HepG2 (cell line): ENCODE results near the gene SLC5A10. TPM values are rescaled to one million over a fixed set of nuclear protein-coding genes. Genes with fewer than 3 reads are reported as not detected.

Experiments used
- ETV5 ChIP-seq: IDR thresholded peaks from 2 replicates; pipeline ENCODE4 v1.6.1; 2018; ENCODE audit warnings: missing biosample characterization, missing genetic modification reagents, inconsistent platforms, borderline replicate concordance
- FOXA1 ChIP-seq, 2 experiments: fragments of 450-650 bp in 1 of 2; sonication (generic) in 1 of 2; formaldehyde crosslinking in 1 of 2; IDR thresholded peaks; 2 replicates each; pipeline versions ENCODE4 v1.4.0 to v1.6.1; 2016 to 2020; ENCODE audit warnings: missing genetic modification reagents in 1 of 2
- KDM6A ChIP-seq: IDR thresholded peaks from 2 replicates; pipeline ENCODE4 v1.6.1; 2016; ENCODE audit warnings: low read depth
- MBD4 ChIP-seq: IDR thresholded peaks from 2 replicates; pipeline ENCODE4 v1.6.1; 2012; ENCODE audit warnings: low read length, inconsistent platforms, borderline replicate concordance
- NFKB2 ChIP-seq: sonication (generic); formaldehyde crosslinking; IDR thresholded peaks from 2 replicates; pipeline ENCODE4 v1.4.0; 2020; ENCODE audit warnings: missing genetic modification reagents, borderline replicate concordance
- NONO ChIP-seq, 2 experiments: fragments of 450-650 bp in 1 of 2; sonication (generic) in 1 of 2; formaldehyde crosslinking in 1 of 2; IDR thresholded peaks in 1 of 2; conservative IDR thresholded peaks in 1 of 2; 2 replicates each; pipeline versions ENCODE4 v1.6.1 to v1.8.0; 2017 to 2022; ENCODE audit warnings: mild to moderate bottlenecking in 1 of 2, missing genetic modification reagents in 1 of 2, moderate library complexity in 1 of 2
- PAX8 ChIP-seq: sonication (generic); formaldehyde crosslinking; IDR thresholded peaks from 2 replicates; pipeline ENCODE4 v1.8.0; 2022; ENCODE audit warnings: mild to moderate bottlenecking, missing genetic modification reagents, borderline replicate concordance
- UBTF ChIP-seq: sonication (generic); formaldehyde crosslinking; IDR thresholded peaks from 2 replicates; pipeline ENCODE4 v1.4.0; 2020; ENCODE audit warnings: mild to moderate bottlenecking, missing genetic modification reagents
- ZFX ChIP-seq: sonication (generic); formaldehyde crosslinking; IDR thresholded peaks from 2 replicates; pipeline ENCODE4 v1.4.0; 2020; ENCODE audit warnings: mild to moderate bottlenecking, low read depth, missing genetic modification reagents, moderate library complexity
- ZFY ChIP-seq: sonication (generic); formaldehyde crosslinking; IDR thresholded peaks from 2 replicates; pipeline ENCODE4 v1.4.0; 2020; ENCODE audit warnings: missing genetic modification reagents
- ZIK1 ChIP-seq: sonication (generic); formaldehyde crosslinking; IDR thresholded peaks from 2 replicates; pipeline ENCODE4 v1.5.0; 2020; ENCODE audit warnings: mild to moderate bottlenecking, low read depth, missing genetic modification reagents, borderline replicate concordance
- ZNF335 ChIP-seq: sonication (generic); formaldehyde crosslinking; IDR thresholded peaks from 2 replicates; pipeline ENCODE4 v1.4.0; 2020; ENCODE audit warnings: missing genetic modification reagents
- ZNF33A ChIP-seq: sonication (generic); formaldehyde crosslinking; IDR thresholded peaks from 2 replicates; pipeline ENCODE4 v1.5.1; 2020; ENCODE audit warnings: missing genetic modification reagents, mild to moderate bottlenecking, moderate library complexity, borderline replicate concordance
- ZNF574 ChIP-seq: sonication (generic); formaldehyde crosslinking; IDR thresholded peaks from 2 replicates; pipeline ENCODE4 v1.4.0; 2020; ENCODE audit warnings: missing genetic modification reagents
- ZNF724P ChIP-seq: sonication (generic); formaldehyde crosslinking; IDR thresholded peaks from 2 replicates; pipeline ENCODE4 v1.8.0; 2022; ENCODE audit warnings: missing genetic modification reagents, borderline replicate concordance
- ZNF768 ChIP-seq: sonication (generic); formaldehyde crosslinking; IDR thresholded peaks from 2 replicates; pipeline ENCODE4 v1.4.0; 2020; ENCODE audit warnings: missing genetic modification reagents
- polyA plus RNA-seq, 8 experiments: library from polyadenylated mRNA; depleted of rRNA in 3 of 8; stranded (reverse) in 7 of 8; unstranded in 1 of 8; fragments of >200 nt; fragmentation: Illumina TruSeq in 4 of 8; extraction: Trizol in 4 of 8; gene quantifications; 2 replicates each; pipeline versions ENCODE4 v1.2.1 to v1.2.3, GENCODE V29; 2011 to 2016; ENCODE audit warnings: low read depth in 4 of 8, missing spikeins in 1 of 8, mixed read lengths in 1 of 8; ENCODE audit not compliant: insufficient read depth in 1 of 8
- total RNA-seq, 5 experiments: library from RNA; depleted of rRNA; stranded (reverse); fragments of >200 nt; fragmentation: Illumina TruSeq; extraction: Trizol; gene quantifications; 2 replicates each; pipeline ENCODE4 v1.2.3, GENCODE V29; 2016; ENCODE audit warnings: low read depth in 1 of 5
- TF ChIP-seq, protein P1 (sequence below): sonication (generic); IDR thresholded peaks from 2 replicates; pipeline ENCODE4 v1.6.1; 2016; ENCODE audit warnings: low read depth, borderline replicate concordance
- TF ChIP-seq, protein P2 (sequence below): sonication (generic); formaldehyde crosslinking; conservative IDR thresholded peaks from 2 replicates; pipeline ENCODE4 v1.8.1; 2023; ENCODE audit warnings: missing genetic modification reagents

SLC5A10 gene
- total and polyA plus RNA-seq, 2 of the 13 experiments (the other 11 are each of a cell fraction or from before 2014, with no cell fraction given), result 0.05 TPM; not detected in 1

GRCh38 chr17:18981642-18982424 is 29.9 kb downstream of the SLC5A10 start (continued):
- TF ChIP-seq NONO (IDR thresholded peaks at IDR 0.05), result no peak
- peak; percentile 57 for TF ChIP-seq NONO (CRISPR knock-in tag; conservative IDR thresholded peaks at IDR 0.05)
- peak; percentile 84 for TF ChIP-seq ZFY (CRISPR knock-in tag)
- peak; percentile 92 for TF ChIP-seq ZFX
- no peak for TF ChIP-seq FOXA1 (IDR thresholded peaks at IDR 0.05)
- TF ChIP-seq FOXA1 (CRISPR knock-in tag; IDR thresholded peaks at IDR 0.05), result peak; percentile 27; the same call in 1 of the 2 replicates
- TF ChIP-seq ZNF574 (CRISPR knock-in tag), result peak; percentile 40; the same call in 1 of the 2 replicates
- TF ChIP-seq PAX8 (CRISPR knock-in tag), result 0 out of 2 replicates have a peak, but pooled peaks have one; percentile 56
- TF ChIP-seq, protein P1, sequence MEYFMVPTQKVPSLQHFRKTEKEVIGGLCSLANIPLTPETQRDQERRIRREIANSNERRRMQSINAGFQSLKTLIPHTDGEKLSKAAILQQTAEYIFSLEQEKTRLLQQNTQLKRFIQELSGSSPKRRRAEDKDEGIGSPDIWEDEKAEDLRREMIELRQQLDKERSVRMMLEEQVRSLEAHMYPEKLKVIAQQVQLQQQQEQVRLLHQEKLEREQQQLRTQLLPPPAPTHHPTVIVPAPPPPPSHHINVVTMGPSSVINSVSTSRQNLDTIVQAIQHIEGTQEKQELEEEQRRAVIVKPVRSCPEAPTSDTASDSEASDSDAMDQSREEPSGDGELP, result peak; percentile 47; the same call in 1 of the 2 replicates
- no peak for TF ChIP-seq ZIK1 (CRISPR knock-in tag)
- TF ChIP-seq ZNF33A (CRISPR knock-in tag), result no peak
- peak; percentile 40; the same call in 1 of the 2 replicates for TF ChIP-seq UBTF (CRISPR knock-in tag)
- TF ChIP-seq, protein P2, sequence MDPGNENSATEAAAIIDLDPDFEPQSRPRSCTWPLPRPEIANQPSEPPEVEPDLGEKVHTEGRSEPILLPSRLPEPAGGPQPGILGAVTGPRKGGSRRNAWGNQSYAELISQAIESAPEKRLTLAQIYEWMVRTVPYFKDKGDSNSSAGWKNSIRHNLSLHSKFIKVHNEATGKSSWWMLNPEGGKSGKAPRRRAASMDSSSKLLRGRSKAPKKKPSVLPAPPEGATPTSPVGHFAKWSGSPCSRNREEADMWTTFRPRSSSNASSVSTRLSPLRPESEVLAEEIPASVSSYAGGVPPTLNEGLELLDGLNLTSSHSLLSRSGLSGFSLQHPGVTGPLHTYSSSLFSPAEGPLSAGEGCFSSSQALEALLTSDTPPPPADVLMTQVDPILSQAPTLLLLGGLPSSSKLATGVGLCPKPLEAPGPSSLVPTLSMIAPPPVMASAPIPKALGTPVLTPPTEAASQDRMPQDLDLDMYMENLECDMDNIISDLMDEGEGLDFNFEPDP (CRISPR knock-in tag), result 0 out of 2 replicates have a peak, but pooled peaks have one; percentile 48
- peak; percentile 75; the same call in 1 of the 2 replicates for TF ChIP-seq KDM6A (CRISPR knock-in tag)
- peak; percentile 93 for TF ChIP-seq ETV5 (CRISPR knock-in tag)
- no peak for TF ChIP-seq MBD4
- peak; percentile 34; the same call in 1 of the 2 replicates for TF ChIP-seq ZNF768 (CRISPR knock-in tag)
- no peak for TF ChIP-seq ZNF335 (CRISPR knock-in tag)
- TF ChIP-seq NFKB2 (CRISPR knock-in tag), result peak; percentile 20; the same call in 1 of the 2 replicates
- 0 out of 2 replicates have a peak, but pooled peaks have one; percentile 19 for TF ChIP-seq ZNF724P (CRISPR knock-in tag)
